B cell (primary cell): Measurements from ENCODE around the gene RGS3. TPM values are rescaled to one million over a fixed set of nuclear protein-coding genes. Genes with fewer than 3 reads are reported as not detected.

ENCODE experiments used
- ATAC-seq: fragments of 200-7000 bp; cut with Tn5 transposase; one replicate; pipeline ENCODE4 v1.10.0; 2021; ENCODE audit warnings: low read depth, mild to moderate bottlenecking, moderate number of reproducible peaks, moderate library complexity
- CTCF ChIA-PET: fragments of 350-600 bp; sonication (Branson Sonifier 250); formaldehyde crosslinking; loops from one replicate; lab custom pipeline; 2021; ENCODE audit warnings: antibody characterized with exemption, inconsistent platforms; lab: Charles Lee
- POLR2A ChIA-PET: fragments of 350-600 bp; sonication (Branson Sonifier 250); formaldehyde crosslinking; loops from one replicate; lab custom pipeline; 2021; ENCODE audit warnings: antibody characterized with exemption; lab: Charles Lee
- DNase-seq: peaks from one replicate; pipeline ENCODE4 v3.0.0; 2013
- H2AFZ ChIP-seq: 2 replicates; pipeline ENCODE4 v1.6.1; 2012; ENCODE audit warnings: mild to moderate bottlenecking, low read depth, low read length; ENCODE audit not compliant: insufficient read depth, poor library complexity, severe bottlenecking
- H3K27ac ChIP-seq, 2 donors: 1 replicate in 1 of 2; 2 replicates in 1 of 2; pipeline ENCODE4 v1.5.1; 2012 to 2013; ENCODE audit warnings: low read length in 2 of 2, mild to moderate bottlenecking in 2 of 2, moderate library complexity in 1 of 2
- H3K27me3 ChIP-seq, 4 experiments: fragments of 200-600 bp in 1 of 4; sonication (generic) in 1 of 4; replicated peaks in 1 of 4; 1 replicate in 2 of 4; 2 replicates in 2 of 4; pipeline versions ENCODE4 v1.6.1 to v1.7.0; 2013 to 2016; ENCODE audit warnings: low read length in 3 of 4, mild to moderate bottlenecking in 2 of 4, mixed read lengths in 1 of 4, moderate library complexity in 1 of 4; ENCODE audit not compliant: insufficient read depth in 4 of 4, control insufficient read depth in 3 of 4; ENCODE audit errors: control extremely low read depth in 1 of 4
- H3K36me3 ChIP-seq, 2 experiments: replicated peaks in 1 of 2; 1 replicate in 1 of 2; 2 replicates in 1 of 2; pipeline versions ENCODE4 v1.6.1 to v1.7.1; 2013; ENCODE audit warnings: low read length in 1 of 2; ENCODE audit not compliant: insufficient read depth in 2 of 2, control insufficient read depth in 1 of 2; ENCODE audit errors: control extremely low read depth in 1 of 2, extremely low read depth in 1 of 2
- H3K4me1 ChIP-seq, 2 donors: fragments of 200-600 bp in 1 of 2; sonication (generic) in 1 of 2; 1 replicate in 1 of 2; 2 replicates in 1 of 2; pipeline versions ENCODE4 v1.5.1 to v1.6.1; 2013 to 2017; ENCODE audit warnings: low read length in 2 of 2; ENCODE audit not compliant: control insufficient read depth in 2 of 2, insufficient read depth in 2 of 2
- H3K4me2 ChIP-seq: replicated peaks from 2 replicates; pipeline ENCODE3; 2012; ENCODE audit warnings: mild to moderate bottlenecking, low read depth, low read length; ENCODE audit not compliant: poor library complexity, severe bottlenecking
- H3K4me3 ChIP-seq, 5 experiments: fragments of 200-600 bp in 1 of 5; sonication (generic) in 1 of 5; 1 replicate in 3 of 5; 2 replicates in 2 of 5; pipeline versions ENCODE4 v1.5.1 to v1.7.0; 2011 to 2016; ENCODE audit warnings: low read length in 4 of 5, mild to moderate bottlenecking in 4 of 5, low read depth in 2 of 5, control low read depth in 1 of 5, moderate library complexity in 1 of 5; ENCODE audit not compliant: insufficient read depth in 1 of 5; ENCODE audit errors: control extremely low read depth in 1 of 5, extremely low read depth in 1 of 5
- H3K79me2 ChIP-seq: fragments of 200-600 bp; sonication (generic); one replicate; pipeline ENCODE4 v1.6.0; 2016; ENCODE audit warnings: low read length; ENCODE audit not compliant: control insufficient read depth, insufficient read depth
- H3K9ac ChIP-seq: fragments of 200-600 bp; sonication (generic); 2 replicates; pipeline ENCODE4 v1.6.1; 2017; ENCODE audit warnings: mild to moderate bottlenecking, low read length, moderate library complexity
- H3K9me3 ChIP-seq, 3 donors: one replicate each; pipeline versions ENCODE4 v1.6.1 to v1.7.1; 2013; ENCODE audit warnings: low read length in 2 of 3; ENCODE audit not compliant: control insufficient read depth in 2 of 3, insufficient read depth in 1 of 3; ENCODE audit errors: control extremely low read depth in 1 of 3
- H4K20me1 ChIP-seq: 2 replicates; pipeline ENCODE4 v1.6.0; 2012; ENCODE audit warnings: mild to moderate bottlenecking, low read length; ENCODE audit not compliant: insufficient read depth, control insufficient read depth, poor library complexity, severe bottlenecking
- H3K27ac Mint-ChIP-seq: one replicate; pipeline ENCODE4 v1.8.0; 2021; ENCODE audit warnings: mixed read lengths
- H3K27me3 Mint-ChIP-seq: one replicate; pipeline ENCODE4 v1.8.0; 2021; ENCODE audit warnings: mixed read lengths
- H3K4me1 Mint-ChIP-seq: one replicate; pipeline ENCODE4 v1.8.0; 2021; ENCODE audit warnings: mixed read lengths
- H3K4me3 Mint-ChIP-seq: one replicate; pipeline ENCODE4 v1.8.0; 2021; ENCODE audit warnings: mixed read lengths
- H3K9me3 Mint-ChIP-seq: one replicate; pipeline ENCODE4 v1.8.0; 2022; ENCODE audit warnings: mixed read lengths; ENCODE audit not compliant: insufficient read depth
- EZH2 ChIP-seq: IDR thresholded peaks from 2 replicates; pipeline ENCODE4 v1.6.1; 2012; ENCODE audit warnings: borderline replicate concordance, low read depth, mild to moderate bottlenecking, moderate library complexity, low read length; ENCODE audit not compliant: insufficient read depth, poor library complexity, severe bottlenecking
- WGBS: methylation state at CpG from one replicate; pipeline ENCODE4 v1.1.5; 2013; ENCODE audit warnings: missing lambda C conversion rate; ENCODE audit not compliant: insufficient coverage; 5-methylcytosine and 5-hydroxymethylcytosine counted together
- intact Hi-C: fragments of 100-400 bp; cut with micrococcal nuclease; formaldehyde crosslinking; loops from one replicate; pipeline ENCODE4 v1.10.0; 2022
- polyA plus RNA-seq: library from polyadenylated mRNA; depleted of rRNA; stranded (reverse); fragments of >200 nt; gene quantifications from 2 replicates; pipeline ENCODE4 v1.2.3, GENCODE V29; 2012
- total RNA-seq, 2 donors: library from RNA; stranded (reverse); fragments of 120-200 nt in 1 of 2; gene quantifications; 1 replicate in 1 of 2; 2 replicates in 1 of 2; pipeline versions ENCODE4 v1.2.3 to v1.2.4, GENCODE V29; 2013 to 2022
- TF ChIP-seq, protein P1 (sequence below): fragments of 200-600 bp; IDR thresholded peaks from one replicate; pipeline ENCODE4 v1.8.0; 2022; ENCODE audit warnings: antibody characterized with exemption, mild to moderate bottlenecking

RGS3 gene
- total and polyA plus RNA-seq, 2 donors (not counting 1 experiment from before 2014, with no cell fraction given) = 12.0 to 15.6 TPM

DNA sequence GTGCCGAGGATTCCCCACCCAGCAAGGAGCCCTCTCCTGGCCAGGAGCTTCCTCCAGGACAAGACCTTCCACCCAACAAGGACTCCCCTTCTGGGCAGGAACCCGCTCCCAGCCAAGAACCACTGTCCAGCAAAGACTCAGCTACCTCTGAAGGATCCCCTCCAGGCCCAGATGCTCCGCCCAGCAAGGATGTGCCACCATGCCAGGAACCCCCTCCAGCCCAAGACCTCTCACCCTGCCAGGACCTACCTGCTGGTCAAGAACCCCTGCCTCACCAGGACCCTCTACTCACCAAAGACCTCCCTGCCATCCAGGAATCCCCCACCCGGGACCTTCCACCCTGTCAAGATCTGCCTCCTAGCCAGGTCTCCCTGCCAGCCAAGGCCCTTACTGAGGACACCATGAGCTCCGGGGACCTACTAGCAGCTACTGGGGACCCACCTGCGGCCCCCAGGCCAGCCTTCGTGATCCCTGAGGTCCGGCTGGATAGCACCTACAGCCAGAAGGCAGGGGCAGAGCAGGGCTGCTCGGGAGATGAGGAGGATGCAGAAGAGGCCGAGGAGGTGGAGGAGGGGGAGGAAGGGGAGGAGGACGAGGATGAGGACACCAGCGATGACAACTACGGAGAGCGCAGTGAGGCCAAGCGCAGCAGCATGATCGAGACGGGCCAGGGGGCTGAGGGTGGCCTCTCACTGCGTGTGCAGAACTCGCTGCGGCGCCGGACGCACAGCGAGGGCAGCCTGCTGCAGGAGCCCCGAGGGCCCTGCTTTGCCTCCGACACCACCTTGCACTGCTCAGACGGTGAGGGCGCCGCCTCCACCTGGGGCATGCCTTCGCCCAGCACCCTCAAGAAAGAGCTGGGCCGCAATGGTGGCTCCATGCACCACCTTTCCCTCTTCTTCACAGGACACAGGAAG lies 120.2 kb downstream of the RGS3 start:
- peaks cover 21% of the 10 kb centered on the region for H3K79me2 ChIP-seq

More for the DNA sequence above, 120.2 kb downstream of the RGS3 start:
- POLR2A ChIA-PET = no interaction called here
- Histone ChIP-seq H3K4me1 (peaks cover 36 to 44% of the 10 kb centered on the region in 2 donors), H3K27ac (no peak overlapping the region), H3K4me3 (no peak overlapping the region), H3K9me3 (no peaks in the 10 kb centered on the region), H3K4me2 (no peak overlapping the region), H3K9ac (no peak overlapping the region), H3K36me3 (peaks cover 2 to 42% of the 10 kb centered on the region in 2 experiments), H2AFZ (no peak overlapping the region), H3K27me3 (no peaks in the 10 kb centered on the region), H4K20me1 (peaks cover 22% of the 10 kb centered on the region)
- intact Hi-C loops = loop anchor here (2.0 to 5.0 kb wide), 2 partner anchors 39 to 137 kb away; no protein-coding TSS in a partner anchor
- CTCF ChIA-PET = interaction anchor here (0.6 to 7.3 kb wide), 11 partner anchors 37 to 309 kb away, joined by 3 to 136 read pairs (median 9); partner anchors contain the start of genes ALAD, CDC26 and PRPF4
- DNase-seq = no peak
- Mint-ChIP-seq H3K4me1 (peaks cover 55% of the 10 kb centered on the region), H3K4me3 (no peak overlapping the region), H3K27me3 (no peaks in the 10 kb centered on the region), H3K9me3 (no peaks in the 10 kb centered on the region), H3K27ac (no peak overlapping the region)
- no peak for ATAC-seq
- TF ChIP-seq, protein P1, sequence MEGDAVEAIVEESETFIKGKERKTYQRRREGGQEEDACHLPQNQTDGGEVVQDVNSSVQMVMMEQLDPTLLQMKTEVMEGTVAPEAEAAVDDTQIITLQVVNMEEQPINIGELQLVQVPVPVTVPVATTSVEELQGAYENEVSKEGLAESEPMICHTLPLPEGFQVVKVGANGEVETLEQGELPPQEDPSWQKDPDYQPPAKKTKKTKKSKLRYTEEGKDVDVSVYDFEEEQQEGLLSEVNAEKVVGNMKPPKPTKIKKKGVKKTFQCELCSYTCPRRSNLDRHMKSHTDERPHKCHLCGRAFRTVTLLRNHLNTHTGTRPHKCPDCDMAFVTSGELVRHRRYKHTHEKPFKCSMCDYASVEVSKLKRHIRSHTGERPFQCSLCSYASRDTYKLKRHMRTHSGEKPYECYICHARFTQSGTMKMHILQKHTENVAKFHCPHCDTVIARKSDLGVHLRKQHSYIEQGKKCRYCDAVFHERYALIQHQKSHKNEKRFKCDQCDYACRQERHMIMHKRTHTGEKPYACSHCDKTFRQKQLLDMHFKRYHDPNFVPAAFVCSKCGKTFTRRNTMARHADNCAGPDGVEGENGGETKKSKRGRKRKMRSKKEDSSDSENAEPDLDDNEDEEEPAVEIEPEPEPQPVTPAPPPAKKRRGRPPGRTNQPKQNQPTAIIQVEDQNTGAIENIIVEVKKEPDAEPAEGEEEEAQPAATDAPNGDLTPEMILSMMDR = no peak
- TF ChIP-seq EZH2 = no peak
- 96% methylated on average over 21 of the region's 31 CpGs for WGBS
